Testis (tissue), 3 donors: Measurements from ENCODE around the gene NXT2. TPM values are rescaled to one million over a fixed set of nuclear protein-coding genes. Genes with fewer than 3 reads are reported as not detected.
"Not testable (repeated sequence)": the region's sequence is repeated elsewhere in the genome, so short reads cannot be mapped to it uniquely, and the experiment has no call there.

Source experiments
- DNase-seq: peaks from one replicate; pipeline ENCODE4 v3.0.0-alpha.2; 2019
- H3K27ac ChIP-seq, 2 donors: fragments of 200-600 bp; sonication (generic); one replicate each; pipeline ENCODE4 v1.5.1; 2019
- H3K27me3 ChIP-seq: fragments of 200-600 bp; sonication (generic); one replicate; pipeline ENCODE4 v1.5.1; 2019
- H3K36me3 ChIP-seq: fragments of 200-600 bp; sonication (generic); one replicate; pipeline ENCODE4 v1.5.1; 2017; ENCODE audit warnings: low read depth; ENCODE audit errors: missing control alignments
- H3K4me1 ChIP-seq: fragments of 200-600 bp; sonication (generic); one replicate; pipeline ENCODE4 v1.5.1; 2019
- H3K4me3 ChIP-seq, 2 donors: fragments of 200-600 bp; sonication (generic); one replicate each; pipeline ENCODE4 v1.5.1; 2017 to 2019
- H3K9me3 ChIP-seq: fragments of 200-600 bp; sonication (generic); one replicate; pipeline ENCODE4 v1.5.1; 2017
- POLR2A ChIP-seq: fragments of 450-650 bp; IDR thresholded peaks from one replicate; pipeline ENCODE4 v1.6.1; 2017; ENCODE audit warnings: antibody characterized with exemption, mild to moderate bottlenecking, moderate library complexity
- WGBS, 2 donors: methylation state at CpG; one replicate each; pipeline ENCODE4 v1.1.5; 2018; 5-methylcytosine and 5-hydroxymethylcytosine counted together
- intact Hi-C: fragments of 100-400 bp; cut with DNase I; formaldehyde crosslinking; loops from one replicate; pipeline ENCODE4 v1.15.1; 2023; ENCODE audit warnings: low total_unique reads
- polyA plus RNA-seq: library from polyadenylated mRNA; stranded (reverse); fragments of 350-450 nt; fragmentation: Illumina TruSeq; extraction: RNeasy Lipid Tissue Mini Kit (QIAGEN cat#74804); gene quantifications from one replicate; pipeline ENCODE4 v1.2.3, GENCODE V29; 2014; ENCODE audit warnings: low read depth, low replicate concordance; ENCODE audit not compliant: insufficient read depth
- total RNA-seq, 2 donors: library from RNA; depleted of rRNA; stranded (reverse); fragments of >200 nt; gene quantifications; one replicate each; pipeline ENCODE4 v1.2.3, GENCODE V29; 2016
- TF ChIP-seq, protein P1 (sequence below), 3 experiments: fragments of 450-650 bp in 2 of 3; fragments of 200-600 bp in 1 of 3; sonication (generic) in 1 of 3; IDR thresholded peaks; one replicate each; pipeline ENCODE4 v1.5.1; 2016 to 2019; ENCODE audit warnings: antibody characterized with exemption in 3 of 3, mild to moderate bottlenecking in 2 of 3, moderate library complexity in 1 of 3

The NXT2 gene
- total and polyA plus RNA-seq, 3 donors from 2014 or later: 41.4 to 66.8 (median 55.6) TPM

DNA sequence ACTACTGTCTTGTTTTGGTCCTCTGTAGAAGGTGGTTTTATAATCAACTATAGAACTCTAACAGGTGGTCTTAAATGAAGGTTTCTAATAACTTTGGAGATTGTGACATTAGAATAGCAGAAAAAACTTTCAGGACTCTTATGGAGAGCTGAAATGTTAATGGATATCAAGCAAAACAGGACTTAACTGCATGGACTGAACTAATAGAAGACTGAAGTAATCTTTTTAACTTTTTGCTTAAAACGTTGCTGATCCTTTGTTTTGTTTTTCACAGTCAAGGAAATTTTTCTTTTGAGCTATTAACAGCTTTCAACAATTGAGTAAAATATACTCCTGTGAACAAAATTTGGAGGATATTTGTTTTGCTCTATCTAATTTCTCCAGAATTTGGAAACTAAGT, 17.2 kb downstream of the NXT2 start:
- intact Hi-C loops: no loop called here
- Histone ChIP-seq H3K4me3 (no peak overlapping the region), H3K27ac (no peak overlapping the region), H3K36me3 (no peaks in the 10 kb centered on the region), H3K27me3 (no peaks in the 10 kb centered on the region), H3K4me1 (no peaks in the 10 kb centered on the region), H3K9me3 (no peaks in the 10 kb centered on the region)
- WGBS, 2 donors: 45 to 60% methylated on average over 1 of the region's 1 CpG
- TF ChIP-seq, protein P1, sequence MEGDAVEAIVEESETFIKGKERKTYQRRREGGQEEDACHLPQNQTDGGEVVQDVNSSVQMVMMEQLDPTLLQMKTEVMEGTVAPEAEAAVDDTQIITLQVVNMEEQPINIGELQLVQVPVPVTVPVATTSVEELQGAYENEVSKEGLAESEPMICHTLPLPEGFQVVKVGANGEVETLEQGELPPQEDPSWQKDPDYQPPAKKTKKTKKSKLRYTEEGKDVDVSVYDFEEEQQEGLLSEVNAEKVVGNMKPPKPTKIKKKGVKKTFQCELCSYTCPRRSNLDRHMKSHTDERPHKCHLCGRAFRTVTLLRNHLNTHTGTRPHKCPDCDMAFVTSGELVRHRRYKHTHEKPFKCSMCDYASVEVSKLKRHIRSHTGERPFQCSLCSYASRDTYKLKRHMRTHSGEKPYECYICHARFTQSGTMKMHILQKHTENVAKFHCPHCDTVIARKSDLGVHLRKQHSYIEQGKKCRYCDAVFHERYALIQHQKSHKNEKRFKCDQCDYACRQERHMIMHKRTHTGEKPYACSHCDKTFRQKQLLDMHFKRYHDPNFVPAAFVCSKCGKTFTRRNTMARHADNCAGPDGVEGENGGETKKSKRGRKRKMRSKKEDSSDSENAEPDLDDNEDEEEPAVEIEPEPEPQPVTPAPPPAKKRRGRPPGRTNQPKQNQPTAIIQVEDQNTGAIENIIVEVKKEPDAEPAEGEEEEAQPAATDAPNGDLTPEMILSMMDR (IDR thresholded peaks at IDR 0.05): no peak
- no peak for TF ChIP-seq POLR2A
- DNase-seq: no peak

DNA sequence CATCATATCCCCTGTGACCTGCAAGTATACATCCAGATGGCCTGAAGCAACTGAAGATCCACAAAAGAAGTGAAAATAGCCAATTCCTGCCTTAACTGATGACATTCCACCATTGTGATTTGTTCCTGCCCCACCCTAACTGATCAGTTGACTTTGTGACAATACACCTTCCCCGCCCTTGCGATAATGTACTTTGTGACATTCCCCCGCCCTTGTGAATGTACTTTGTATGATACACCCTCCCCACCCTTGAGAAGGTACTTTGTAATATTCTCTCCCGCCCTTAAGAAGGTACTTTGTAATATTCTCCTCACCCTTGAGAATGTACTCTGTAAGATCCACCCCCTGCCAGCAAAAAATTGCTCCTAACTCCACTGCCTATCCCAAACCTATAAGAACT, 39.4 kb downstream of the NXT2 start:
- H3K4me3 ChIP-seq, H3K27me3 ChIP-seq, H3K36me3 ChIP-seq, intact Hi-C loops, H3K4me1 ChIP-seq, DNase-seq, H3K9me3 ChIP-seq, H3K27ac ChIP-seq: not testable (repeated sequence)
- 73 to 86% methylated on average over 2 to 4 of the region's 4 CpGs for WGBS, 2 donors

DNA sequence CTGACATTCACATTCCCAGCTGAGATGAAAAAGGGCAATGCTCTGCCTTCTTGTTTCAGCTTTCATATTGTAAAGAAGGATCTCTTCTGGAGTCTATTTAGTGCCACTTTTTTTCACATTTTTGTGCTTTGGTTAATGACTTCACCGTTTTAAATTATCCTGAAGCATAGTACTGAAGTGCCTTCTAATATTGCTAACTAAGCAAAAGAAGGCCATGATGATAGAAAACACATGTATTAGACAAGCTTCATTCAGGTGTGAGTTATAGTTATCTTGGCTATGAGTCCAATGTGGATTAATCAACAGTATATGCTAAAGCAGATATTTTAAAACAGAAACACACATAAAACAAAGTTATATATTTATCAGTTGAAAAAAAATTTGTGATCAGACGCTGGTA, 40.4 kb downstream of the NXT2 start:
- intact Hi-C loops: no loop called here
- no peaks in the 10 kb centered on the region for H3K36me3 ChIP-seq
- no peak for DNase-seq
- H3K9me3 ChIP-seq: no peaks in the 10 kb centered on the region
- H3K27me3 ChIP-seq: no peaks in the 10 kb centered on the region
- WGBS, 2 donors: 88 to 94% methylated on average over 2 of the region's 2 CpGs
- no peaks in the 10 kb centered on the region for H3K4me1 ChIP-seq
- no peak overlapping the region for H3K27ac ChIP-seq
- TF ChIP-seq, protein P1 (IDR thresholded peaks at IDR 0.05): no peak
- TF ChIP-seq POLR2A: no peak
- no peak overlapping the region for H3K4me3 ChIP-seq

DNA sequence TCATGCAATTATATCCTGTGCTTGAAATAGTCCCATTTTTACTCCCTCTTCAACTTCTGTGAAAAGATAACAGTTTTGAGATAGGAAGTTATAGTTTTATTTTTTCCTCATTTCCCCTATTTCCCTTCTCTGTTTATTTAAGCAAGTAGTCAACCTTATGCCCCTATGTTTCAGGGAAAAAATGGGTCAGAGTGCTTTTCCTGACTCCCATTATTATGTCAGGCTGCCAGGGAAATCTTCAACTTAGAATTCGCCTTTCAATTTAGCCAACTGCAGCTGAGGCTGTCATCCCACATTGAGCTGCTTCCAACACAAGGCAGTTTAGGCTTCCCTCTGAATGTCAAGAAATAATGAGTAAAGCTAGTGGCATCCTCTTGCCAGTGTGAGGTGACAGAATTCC, 42.3 kb downstream of the NXT2 start:
- Histone ChIP-seq H3K27me3 (no peaks in the 10 kb centered on the region), H3K36me3 (no peaks in the 10 kb centered on the region), H3K4me1 (no peaks in the 10 kb centered on the region), H3K9me3 (no peaks in the 10 kb centered on the region), H3K27ac (no peak overlapping the region), H3K4me3 (no peak overlapping the region)
- WGBS, 2 donors: 54 to 60% methylated on average over 1 of the region's 1 CpG
- no peak for TF ChIP-seq POLR2A
- TF ChIP-seq, protein P1 (IDR thresholded peaks at IDR 0.05): no peak
- intact Hi-C loops: no loop called here
- no peak for DNase-seq

DNA sequence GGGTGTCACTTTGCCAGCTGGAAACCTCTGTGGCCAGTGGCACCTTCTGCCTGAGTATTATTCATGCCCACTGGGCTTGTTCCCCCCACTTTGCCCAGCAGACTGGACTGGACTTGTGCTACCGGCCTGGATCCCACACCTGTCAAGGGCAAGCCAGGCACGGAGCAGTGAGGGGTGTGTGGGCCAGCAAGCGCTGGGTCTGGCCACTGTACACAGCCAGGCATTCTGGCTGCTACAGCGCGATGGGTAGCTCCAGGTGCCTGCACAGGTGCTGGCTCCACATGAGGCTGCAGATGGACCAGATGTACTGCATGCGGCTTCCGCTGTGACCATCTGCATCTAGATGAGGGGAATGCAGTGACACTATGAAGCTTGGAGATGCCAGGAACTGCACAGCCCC, 48.8 kb downstream of the NXT2 start:
- H3K9me3 ChIP-seq: no peaks in the 10 kb centered on the region
- no peaks in the 10 kb centered on the region for H3K4me1 ChIP-seq
- H3K36me3 ChIP-seq: no peaks in the 10 kb centered on the region
- no peak for DNase-seq
- H3K27me3 ChIP-seq: no peaks in the 10 kb centered on the region
- no peak overlapping the region for H3K4me3 ChIP-seq
- 95% methylated on average over 5 of the region's 7 CpGs; no CpG with 5 or more reads in 1 of the 2 donors for WGBS, 2 donors
- TF ChIP-seq POLR2A: no peak
- TF ChIP-seq, protein P1 (IDR thresholded peaks at IDR 0.05): no peak
- intact Hi-C loops: no loop called here
- H3K27ac ChIP-seq: no peak overlapping the region
